HepG2 (cell line): ENCODE measurements around the gene TEAD4. TPM values are rescaled to one million over a fixed set of nuclear protein-coding genes. Genes with fewer than 3 reads are reported as not detected.
A peak's percentile ranks its signal among the peaks of the same experiment; 100 is the strongest.

Experiments
- JUNB ChIP-seq: sonication (generic); formaldehyde crosslinking; IDR thresholded peaks from 2 replicates; pipeline ENCODE4 v1.8.0; 2022; ENCODE audit warnings: missing genetic modification reagents, mild to moderate bottlenecking, borderline replicate concordance
- MTA3 ChIP-seq: sonication (generic); formaldehyde crosslinking; IDR thresholded peaks from 2 replicates; pipeline ENCODE4 v1.4.0; 2020; ENCODE audit warnings: missing genetic modification reagents
- NFYB ChIP-seq: sonication (generic); formaldehyde crosslinking; IDR thresholded peaks from 2 replicates; pipeline ENCODE4 v1.4.0; 2020; ENCODE audit warnings: missing genetic modification reagents
- PCBP1 ChIP-seq: fragments of 200-400 bp; formaldehyde crosslinking; IDR thresholded peaks from 2 replicates; pipeline ENCODE4 v1.6.1; 2017; ENCODE audit warnings: mild to moderate bottlenecking, low read depth, low read length, borderline replicate concordance
- RBAK ChIP-seq: sonication (generic); formaldehyde crosslinking; IDR thresholded peaks from 2 replicates; pipeline ENCODE4 v1.5.1; 2020; ENCODE audit warnings: mild to moderate bottlenecking, missing genetic modification reagents
- ZFAT ChIP-seq: sonication (generic); formaldehyde crosslinking; conservative IDR thresholded peaks from 2 replicates; pipeline ENCODE4 v1.8.1; 2023; ENCODE audit warnings: missing genetic modification reagents, inconsistent platforms
- ZIK1 ChIP-seq: sonication (generic); formaldehyde crosslinking; IDR thresholded peaks from 2 replicates; pipeline ENCODE4 v1.5.0; 2020; ENCODE audit warnings: mild to moderate bottlenecking, low read depth, missing genetic modification reagents, borderline replicate concordance
- ZKSCAN5 ChIP-seq: sonication (generic); formaldehyde crosslinking; IDR thresholded peaks from 2 replicates; pipeline ENCODE4 v1.5.1; 2020; ENCODE audit warnings: mild to moderate bottlenecking, missing genetic modification reagents
- ZNF274 ChIP-seq: sonication (generic); formaldehyde crosslinking; IDR thresholded peaks from 2 replicates; pipeline ENCODE4 v1.5.1; 2020; ENCODE audit warnings: mild to moderate bottlenecking, missing genetic modification reagents
- ZNF282 ChIP-seq: fragments of 450-650 bp; IDR thresholded peaks from 2 replicates; pipeline ENCODE4 v1.6.1; 2018; ENCODE audit not compliant: partially characterized antibody
- ZNF30 ChIP-seq: sonication (generic); formaldehyde crosslinking; IDR thresholded peaks from 2 replicates; pipeline ENCODE4 v1.5.0; 2020; ENCODE audit warnings: mild to moderate bottlenecking, missing genetic modification reagents
- ZNF317 ChIP-seq: sonication (generic); formaldehyde crosslinking; IDR thresholded peaks from 2 replicates; pipeline ENCODE4 v1.5.0; 2020; ENCODE audit warnings: mild to moderate bottlenecking, missing genetic modification reagents
- ZNF44 ChIP-seq: sonication (generic); formaldehyde crosslinking; IDR thresholded peaks from 2 replicates; pipeline ENCODE4 v1.5.1; 2020; ENCODE audit warnings: mild to moderate bottlenecking, missing genetic modification reagents
- ZNF607 ChIP-seq: sonication (generic); formaldehyde crosslinking; IDR thresholded peaks from 2 replicates; pipeline ENCODE4 v1.5.1; 2020; ENCODE audit warnings: missing genetic modification reagents, mild to moderate bottlenecking, borderline replicate concordance
- ZNF660 ChIP-seq: sonication (generic); formaldehyde crosslinking; IDR thresholded peaks from 2 replicates; pipeline ENCODE4 v1.5.1; 2020; ENCODE audit warnings: mild to moderate bottlenecking, low read depth, missing genetic modification reagents, borderline replicate concordance
- ZNF782 ChIP-seq: sonication (generic); formaldehyde crosslinking; IDR thresholded peaks from 2 replicates; pipeline ENCODE4 v1.4.0; 2020; ENCODE audit warnings: missing genetic modification reagents, mild to moderate bottlenecking, borderline replicate concordance
- polyA plus RNA-seq, 8 experiments: library from polyadenylated mRNA; depleted of rRNA in 3 of 8; stranded (reverse) in 7 of 8; unstranded in 1 of 8; fragments of >200 nt; fragmentation: Illumina TruSeq in 4 of 8; extraction: Trizol in 4 of 8; gene quantifications; 2 replicates each; pipeline versions ENCODE4 v1.2.1 to v1.2.3, GENCODE V29; 2011 to 2016; ENCODE audit warnings: low read depth in 4 of 8, missing spikeins in 1 of 8, mixed read lengths in 1 of 8; ENCODE audit not compliant: insufficient read depth in 1 of 8
- total RNA-seq, 5 experiments: library from RNA; depleted of rRNA; stranded (reverse); fragments of >200 nt; fragmentation: Illumina TruSeq; extraction: Trizol; gene quantifications; 2 replicates each; pipeline ENCODE4 v1.2.3, GENCODE V29; 2016; ENCODE audit warnings: low read depth in 1 of 5
- TF ChIP-seq, protein P1 (sequence below): sonication (generic); formaldehyde crosslinking; IDR thresholded peaks from 2 replicates; pipeline ENCODE4 v1.4.0; 2020; ENCODE audit warnings: missing genetic modification reagents, borderline replicate concordance
- TF ChIP-seq, protein P2 (sequence below): sonication (generic); formaldehyde crosslinking; IDR thresholded peaks from 2 replicates; pipeline ENCODE4 v1.5.0; 2020; ENCODE audit warnings: missing genetic modification reagents, mild to moderate bottlenecking, borderline replicate concordance
- TF ChIP-seq, protein P3 (sequence below): sonication (generic); formaldehyde crosslinking; IDR thresholded peaks from 2 replicates; pipeline ENCODE4 v1.4.0; 2020; ENCODE audit warnings: missing genetic modification reagents; ENCODE audit errors: not compliant biosample characterization
- TF ChIP-seq, protein P4 (sequence below): sonication (generic); formaldehyde crosslinking; conservative IDR thresholded peaks from 2 replicates; pipeline ENCODE4 v1.8.0; 2022; ENCODE audit warnings: low read depth, missing genetic modification reagents
- TF ChIP-seq, protein P5 (sequence below): sonication (generic); formaldehyde crosslinking; conservative IDR thresholded peaks from 2 replicates; pipeline ENCODE4 v1.4.0; 2020; ENCODE audit warnings: missing genetic modification reagents
- TF ChIP-seq, protein P6 (sequence below): IDR thresholded peaks from 2 replicates; pipeline ENCODE4 v1.6.1; 2016; ENCODE audit warnings: mild to moderate bottlenecking, missing biosample characterization, missing genetic modification reagents

Gene TEAD4
- total and polyA plus RNA-seq, 2 of the 13 experiments (the other 11 are each of a cell fraction or from before 2014, with no cell fraction given) = 45.0 to 69.4 TPM

DNA sequence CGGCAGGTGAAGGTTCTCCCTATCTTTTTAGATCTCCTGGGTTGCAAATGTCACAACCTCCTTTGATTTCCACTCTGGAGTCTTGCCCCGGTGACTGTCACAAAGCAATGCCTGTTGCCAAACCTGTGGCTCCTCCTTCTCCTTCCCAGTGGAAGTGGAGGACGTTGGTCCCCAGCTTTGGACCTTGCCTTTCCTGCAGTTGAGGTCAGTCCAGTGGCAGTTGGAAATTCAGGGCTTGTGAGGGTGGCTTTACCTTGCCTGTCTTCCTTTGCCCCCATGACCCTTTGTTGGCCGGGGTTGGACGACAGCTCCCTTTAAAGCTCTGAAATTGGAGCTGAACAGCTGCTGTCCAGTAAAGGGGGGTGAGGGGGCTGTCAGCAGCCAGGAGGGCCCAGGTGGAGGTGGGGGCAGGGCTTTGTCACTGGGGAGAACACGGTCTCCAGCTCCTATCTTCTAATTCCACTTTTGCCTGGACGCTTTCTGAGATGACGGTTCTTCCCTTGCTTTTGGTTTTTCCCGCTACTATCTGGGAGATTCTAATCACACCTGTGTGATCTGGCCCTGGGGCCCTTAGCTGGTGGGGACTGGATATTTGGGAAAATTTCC, 4.1 kb downstream of the TEAD4 start (continued):
- TF ChIP-seq, protein P1, sequence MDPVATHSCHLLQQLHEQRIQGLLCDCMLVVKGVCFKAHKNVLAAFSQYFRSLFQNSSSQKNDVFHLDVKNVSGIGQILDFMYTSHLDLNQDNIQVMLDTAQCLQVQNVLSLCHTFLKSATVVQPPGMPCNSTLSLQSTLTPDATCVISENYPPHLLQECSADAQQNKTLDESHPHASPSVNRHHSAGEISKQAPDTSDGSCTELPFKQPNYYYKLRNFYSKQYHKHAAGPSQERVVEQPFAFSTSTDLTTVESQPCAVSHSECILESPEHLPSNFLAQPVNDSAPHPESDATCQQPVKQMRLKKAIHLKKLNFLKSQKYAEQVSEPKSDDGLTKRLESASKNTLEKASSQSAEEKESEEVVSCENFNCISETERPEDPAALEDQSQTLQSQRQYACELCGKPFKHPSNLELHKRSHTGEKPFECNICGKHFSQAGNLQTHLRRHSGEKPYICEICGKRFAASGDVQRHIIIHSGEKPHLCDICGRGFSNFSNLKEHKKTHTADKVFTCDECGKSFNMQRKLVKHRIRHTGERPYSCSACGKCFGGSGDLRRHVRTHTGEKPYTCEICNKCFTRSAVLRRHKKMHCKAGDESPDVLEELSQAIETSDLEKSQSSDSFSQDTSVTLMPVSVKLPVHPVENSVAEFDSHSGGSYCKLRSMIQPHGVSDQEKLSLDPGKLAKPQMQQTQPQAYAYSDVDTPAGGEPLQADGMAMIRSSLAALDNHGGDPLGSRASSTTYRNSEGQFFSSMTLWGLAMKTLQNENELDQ (CRISPR knock-in tag) = no peak
- TF ChIP-seq NFYB (CRISPR knock-in tag) (no peak), ZNF607 (CRISPR knock-in tag) (0 out of 2 replicates have a peak, but pooled peaks have one; percentile 36), ZNF782 (0 out of 2 replicates have a peak, but pooled peaks have one; percentile 66), ZNF317 (CRISPR knock-in tag) (peak; percentile 30; the same call in 1 of the 2 replicates), ZNF44 (no peak), ZNF660 (CRISPR knock-in tag) (no peak), RBAK (CRISPR knock-in tag) (no peak), ZNF282 (no peak), ZKSCAN5 (CRISPR knock-in tag) (no peak), MTA3 (CRISPR knock-in tag) (no peak), JUNB (CRISPR knock-in tag) (no peak), ZIK1 (CRISPR knock-in tag) (0 out of 2 replicates have a peak, but pooled peaks have one; percentile 26), PCBP1 (no peak), ZFAT (CRISPR knock-in tag) (no peak), ZNF274 (CRISPR knock-in tag) (no peak), ZNF30 (no peak)
- TF ChIP-seq, protein P2, sequence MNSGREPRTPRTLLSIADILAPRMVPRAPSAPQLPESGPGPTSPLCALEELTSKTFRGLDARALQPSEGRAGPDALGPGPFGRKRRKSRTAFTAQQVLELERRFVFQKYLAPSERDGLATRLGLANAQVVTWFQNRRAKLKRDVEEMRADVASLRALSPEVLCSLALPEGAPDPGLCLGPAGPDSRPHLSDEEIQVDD (CRISPR knock-in tag) = no peak
- TF ChIP-seq, protein P3, sequence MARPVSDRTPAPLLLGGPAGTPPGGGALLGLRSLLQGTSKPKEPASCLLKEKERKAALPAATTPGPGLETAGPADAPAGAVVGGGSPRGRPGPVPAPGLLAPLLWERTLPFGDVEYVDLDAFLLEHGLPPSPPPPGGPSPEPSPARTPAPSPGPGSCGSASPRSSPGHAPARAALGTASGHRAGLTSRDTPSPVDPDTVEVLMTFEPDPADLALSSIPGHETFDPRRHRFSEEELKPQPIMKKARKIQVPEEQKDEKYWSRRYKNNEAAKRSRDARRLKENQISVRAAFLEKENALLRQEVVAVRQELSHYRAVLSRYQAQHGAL = no peak
- TF ChIP-seq, protein P4, sequence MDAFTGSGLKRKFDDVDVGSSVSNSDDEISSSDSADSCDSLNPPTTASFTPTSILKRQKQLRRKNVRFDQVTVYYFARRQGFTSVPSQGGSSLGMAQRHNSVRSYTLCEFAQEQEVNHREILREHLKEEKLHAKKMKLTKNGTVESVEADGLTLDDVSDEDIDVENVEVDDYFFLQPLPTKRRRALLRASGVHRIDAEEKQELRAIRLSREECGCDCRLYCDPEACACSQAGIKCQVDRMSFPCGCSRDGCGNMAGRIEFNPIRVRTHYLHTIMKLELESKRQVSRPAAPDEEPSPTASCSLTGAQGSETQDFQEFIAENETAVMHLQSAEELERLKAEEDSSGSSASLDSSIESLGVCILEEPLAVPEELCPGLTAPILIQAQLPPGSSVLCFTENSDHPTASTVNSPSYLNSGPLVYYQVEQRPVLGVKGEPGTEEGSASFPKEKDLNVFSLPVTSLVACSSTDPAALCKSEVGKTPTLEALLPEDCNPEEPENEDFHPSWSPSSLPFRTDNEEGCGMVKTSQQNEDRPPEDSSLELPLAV = no peak
- TF ChIP-seq, protein P5, sequence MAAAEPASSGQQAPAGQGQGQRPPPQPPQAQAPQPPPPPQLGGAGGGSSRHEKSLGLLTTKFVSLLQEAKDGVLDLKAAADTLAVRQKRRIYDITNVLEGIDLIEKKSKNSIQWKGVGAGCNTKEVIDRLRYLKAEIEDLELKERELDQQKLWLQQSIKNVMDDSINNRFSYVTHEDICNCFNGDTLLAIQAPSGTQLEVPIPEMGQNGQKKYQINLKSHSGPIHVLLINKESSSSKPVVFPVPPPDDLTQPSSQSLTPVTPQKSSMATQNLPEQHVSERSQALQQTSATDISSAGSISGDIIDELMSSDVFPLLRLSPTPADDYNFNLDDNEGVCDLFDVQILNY (CRISPR knock-in tag) = no peak
- TF ChIP-seq, protein P6, sequence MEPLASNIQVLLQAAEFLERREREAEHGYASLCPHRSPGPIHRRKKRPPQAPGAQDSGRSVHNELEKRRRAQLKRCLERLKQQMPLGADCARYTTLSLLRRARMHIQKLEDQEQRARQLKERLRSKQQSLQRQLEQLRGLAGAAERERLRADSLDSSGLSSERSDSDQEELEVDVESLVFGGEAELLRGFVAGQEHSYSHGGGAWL (CRISPR knock-in tag) = no peak
